Measurements from ENCODE around the gene SLC35F1. TPM values are rescaled to one million over a fixed set of nuclear protein-coding genes. Genes with fewer than 3 reads are reported as not detected.
A peak's percentile ranks its signal among the peaks of the same experiment; 100 is the strongest.

SLC35F1 gene
- total and polyA plus RNA-seq, 2 experiments from 2014 or later, result 18.5 to 25.5 TPM

DNA sequence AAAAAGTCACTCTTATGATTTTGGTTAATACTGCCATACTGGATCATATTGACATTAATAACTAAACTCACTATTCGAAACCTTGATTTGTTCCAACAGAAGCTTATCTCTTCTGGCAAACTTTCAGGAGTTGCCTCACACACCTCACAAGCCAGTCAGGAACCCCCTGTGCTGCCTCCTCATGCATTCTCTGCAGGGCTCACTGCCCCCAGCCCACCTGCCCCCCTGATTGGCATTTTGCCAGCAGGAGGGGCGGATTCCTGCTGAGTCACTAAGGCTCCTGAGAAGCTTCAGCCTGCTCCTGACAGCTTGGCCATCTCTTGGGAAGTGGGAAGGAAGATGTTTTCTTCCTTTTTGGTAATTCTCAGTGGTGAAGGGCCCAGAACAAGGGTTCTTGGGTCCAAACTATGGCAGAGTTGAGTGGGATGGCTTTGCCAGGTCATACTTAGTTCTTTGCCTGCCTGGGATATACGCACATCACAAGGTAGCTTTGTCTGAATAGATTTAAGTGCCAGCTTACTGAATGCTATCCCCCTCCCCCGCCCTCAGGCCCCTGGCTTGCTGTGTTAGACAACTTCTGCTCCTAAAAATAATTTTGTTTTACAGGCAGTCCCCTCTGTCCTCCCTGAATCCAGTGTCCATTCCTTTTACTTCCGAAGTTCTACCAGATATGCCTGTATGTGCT, 31.4 kb downstream of the SLC35F1 start:
- Histone ChIP-seq H3K27ac (peak overlapping the region; percentile 52), H3K9me3 (ENCODE audit: low read depth) (no peaks in the 10 kb centered on the region), H3K36me3 (no peaks in the 10 kb centered on the region), H3K4me3 (no peak overlapping the region), H3K27me3 (no peaks in the 10 kb centered on the region), H3K4me1 (ENCODE audit: low read depth) (peaks cover 24% of the 10 kb centered on the region)
- no peak for TF ChIP-seq CTCF (IDR thresholded peaks at IDR 0.05; ENCODE audit: low read depth, low read length)
- peak in 1 of 2 donors; percentile 37 for DNase-seq (ENCODE audit: low read depth in 1 of 2, low spot score in 1 of 2)

- DNase-seq (ENCODE audit: low read depth in 1 of 2, low spot score in 1 of 2), result no peak
- Histone ChIP-seq H3K9me3 (ENCODE audit: low read depth) (no peaks in the 10 kb centered on the region), H3K27me3 (no peaks in the 10 kb centered on the region), H3K4me3 (no peak overlapping the region), H3K4me1 (ENCODE audit: low read depth) (peaks cover 23% of the 10 kb centered on the region), H3K27ac (no peak overlapping the region), H3K36me3 (no peaks in the 10 kb centered on the region)
- no peak for TF ChIP-seq CTCF (IDR thresholded peaks at IDR 0.05; ENCODE audit: low read depth, low read length)
These were observed 40.2 kb downstream of the SLC35F1 start for GRCh38 chr6:117947234-117947633.

DNA sequence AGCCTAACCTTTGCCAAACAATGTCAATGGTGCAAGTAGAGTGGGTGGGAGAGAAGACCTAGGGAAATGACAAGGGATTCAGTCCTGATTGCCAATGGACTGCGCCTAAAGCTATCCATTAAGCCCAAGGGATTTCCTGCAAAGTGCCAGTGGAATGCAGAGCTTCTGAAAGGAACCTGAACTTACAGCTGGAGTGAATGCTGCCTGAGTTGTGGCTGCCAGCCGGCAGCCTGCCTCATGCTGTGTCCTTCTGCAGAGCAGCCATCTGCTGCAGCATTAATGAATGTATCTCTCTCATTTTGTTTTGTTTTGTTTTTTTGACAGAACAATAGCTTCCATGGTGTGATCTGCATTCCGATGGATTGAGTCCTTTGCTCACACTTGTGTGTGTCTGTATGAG, 44.7 kb downstream of the SLC35F1 start:
- Histone ChIP-seq H3K27ac (no peak overlapping the region), H3K36me3 (no peaks in the 10 kb centered on the region), H3K9me3 (ENCODE audit: low read depth) (no peaks in the 10 kb centered on the region), H3K4me3 (no peak overlapping the region), H3K27me3 (no peaks in the 10 kb centered on the region), H3K4me1 (ENCODE audit: low read depth) (peaks cover 24% of the 10 kb centered on the region)
- TF ChIP-seq CTCF (IDR thresholded peaks at IDR 0.05; ENCODE audit: low read depth, low read length), result no peak
- DNase-seq (ENCODE audit: low read depth in 1 of 2, low spot score in 1 of 2), result peak in 1 of 2 donors; percentile 55

GRCh38 chr6:117955684-117956256, 48.7 kb downstream of the SLC35F1 start:
- TF ChIP-seq CTCF (IDR thresholded peaks at IDR 0.05; ENCODE audit: low read depth, low read length), result no peak
- Histone ChIP-seq H3K27me3 (no peaks in the 10 kb centered on the region), H3K36me3 (no peaks in the 10 kb centered on the region), H3K4me3 (no peak overlapping the region), H3K9me3 (ENCODE audit: low read depth) (no peaks in the 10 kb centered on the region), H3K4me1 (ENCODE audit: low read depth) (peaks cover 52% of the 10 kb centered on the region), H3K27ac (no peak overlapping the region)
- no peak for DNase-seq (ENCODE audit: low read depth in 1 of 2, low spot score in 1 of 2)

- H3K36me3 ChIP-seq, result no peaks in the 10 kb centered on the region
- no peaks in the 10 kb centered on the region for H3K9me3 ChIP-seq (ENCODE audit: low read depth)
- no peak overlapping the region for H3K27ac ChIP-seq
- H3K4me1 ChIP-seq (ENCODE audit: low read depth), result peaks cover 48% of the 10 kb centered on the region
- no peak overlapping the region for H3K4me3 ChIP-seq
- no peaks in the 10 kb centered on the region for H3K27me3 ChIP-seq
- TF ChIP-seq CTCF (IDR thresholded peaks at IDR 0.05; ENCODE audit: low read depth, low read length), result no peak
- no peak for DNase-seq (ENCODE audit: low read depth in 1 of 2, low spot score in 1 of 2)
These were observed 49.3 kb downstream of the SLC35F1 start for GRCh38 chr6:117956386-117956785.

Data from cardiac muscle cell (in vitro differentiated cells and primary cell).